ENCODE data around the gene ZNF318.

GRCh38 chr6:43295456-43295855 lies 74.0 kb downstream of the ZNF318 start:
- TF ChIP-seq, protein P1, sequence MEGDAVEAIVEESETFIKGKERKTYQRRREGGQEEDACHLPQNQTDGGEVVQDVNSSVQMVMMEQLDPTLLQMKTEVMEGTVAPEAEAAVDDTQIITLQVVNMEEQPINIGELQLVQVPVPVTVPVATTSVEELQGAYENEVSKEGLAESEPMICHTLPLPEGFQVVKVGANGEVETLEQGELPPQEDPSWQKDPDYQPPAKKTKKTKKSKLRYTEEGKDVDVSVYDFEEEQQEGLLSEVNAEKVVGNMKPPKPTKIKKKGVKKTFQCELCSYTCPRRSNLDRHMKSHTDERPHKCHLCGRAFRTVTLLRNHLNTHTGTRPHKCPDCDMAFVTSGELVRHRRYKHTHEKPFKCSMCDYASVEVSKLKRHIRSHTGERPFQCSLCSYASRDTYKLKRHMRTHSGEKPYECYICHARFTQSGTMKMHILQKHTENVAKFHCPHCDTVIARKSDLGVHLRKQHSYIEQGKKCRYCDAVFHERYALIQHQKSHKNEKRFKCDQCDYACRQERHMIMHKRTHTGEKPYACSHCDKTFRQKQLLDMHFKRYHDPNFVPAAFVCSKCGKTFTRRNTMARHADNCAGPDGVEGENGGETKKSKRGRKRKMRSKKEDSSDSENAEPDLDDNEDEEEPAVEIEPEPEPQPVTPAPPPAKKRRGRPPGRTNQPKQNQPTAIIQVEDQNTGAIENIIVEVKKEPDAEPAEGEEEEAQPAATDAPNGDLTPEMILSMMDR (conservative IDR thresholded peaks at IDR 0.05) = no peak
- no peak for TF ChIP-seq EZH2 (IDR thresholded peaks at IDR 0.05; ENCODE audit: low read depth)

Measured in PC-9 (cell line).